ENCODE measurements around the gene UBE2D2.
"Not testable (repeated sequence)": the region's sequence is repeated elsewhere in the genome, so short reads cannot be mapped to it uniquely, and the experiment has no call there.

DNA sequence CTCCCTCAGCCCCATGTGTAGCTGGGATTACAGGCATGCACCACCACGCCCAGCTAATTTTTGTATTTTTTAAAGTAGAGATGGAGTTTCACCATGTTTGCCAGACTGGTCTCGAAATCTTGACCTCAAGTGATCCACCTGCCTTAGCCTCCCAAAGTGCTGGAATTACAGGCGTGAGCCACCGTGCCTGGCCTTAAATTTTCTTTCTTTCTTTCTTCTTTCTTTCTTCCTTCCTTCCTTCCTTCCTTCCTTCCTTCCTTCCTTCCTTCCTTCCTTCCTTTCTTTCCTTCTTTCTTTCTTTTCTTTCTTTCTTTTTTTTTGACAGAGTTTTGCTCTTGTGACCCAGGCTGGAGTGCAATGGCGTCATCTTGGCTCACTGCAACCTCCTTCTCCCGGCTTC, 14.5 kb upstream of the UBE2D2 start:
- TF ChIP-seq, protein P1, sequence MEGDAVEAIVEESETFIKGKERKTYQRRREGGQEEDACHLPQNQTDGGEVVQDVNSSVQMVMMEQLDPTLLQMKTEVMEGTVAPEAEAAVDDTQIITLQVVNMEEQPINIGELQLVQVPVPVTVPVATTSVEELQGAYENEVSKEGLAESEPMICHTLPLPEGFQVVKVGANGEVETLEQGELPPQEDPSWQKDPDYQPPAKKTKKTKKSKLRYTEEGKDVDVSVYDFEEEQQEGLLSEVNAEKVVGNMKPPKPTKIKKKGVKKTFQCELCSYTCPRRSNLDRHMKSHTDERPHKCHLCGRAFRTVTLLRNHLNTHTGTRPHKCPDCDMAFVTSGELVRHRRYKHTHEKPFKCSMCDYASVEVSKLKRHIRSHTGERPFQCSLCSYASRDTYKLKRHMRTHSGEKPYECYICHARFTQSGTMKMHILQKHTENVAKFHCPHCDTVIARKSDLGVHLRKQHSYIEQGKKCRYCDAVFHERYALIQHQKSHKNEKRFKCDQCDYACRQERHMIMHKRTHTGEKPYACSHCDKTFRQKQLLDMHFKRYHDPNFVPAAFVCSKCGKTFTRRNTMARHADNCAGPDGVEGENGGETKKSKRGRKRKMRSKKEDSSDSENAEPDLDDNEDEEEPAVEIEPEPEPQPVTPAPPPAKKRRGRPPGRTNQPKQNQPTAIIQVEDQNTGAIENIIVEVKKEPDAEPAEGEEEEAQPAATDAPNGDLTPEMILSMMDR (conservative IDR thresholded peaks at IDR 0.05; ENCODE audit: low read length): not testable (repeated sequence)
- not testable (repeated sequence) for TF ChIP-seq EZH2phosphoT487 (IDR thresholded peaks at IDR 0.05; ENCODE audit: borderline replicate concordance, low read depth, low read length)
